NCI-H446 (cell line): ENCODE results near the gene FAM50B.

ENCODE experiments used
- DNase-seq, 2 experiments: peaks; one replicate each; lab custom pipeline; 2025; lab: John Stamatoyannopoulos, UW

The FAM50B gene

DNA sequence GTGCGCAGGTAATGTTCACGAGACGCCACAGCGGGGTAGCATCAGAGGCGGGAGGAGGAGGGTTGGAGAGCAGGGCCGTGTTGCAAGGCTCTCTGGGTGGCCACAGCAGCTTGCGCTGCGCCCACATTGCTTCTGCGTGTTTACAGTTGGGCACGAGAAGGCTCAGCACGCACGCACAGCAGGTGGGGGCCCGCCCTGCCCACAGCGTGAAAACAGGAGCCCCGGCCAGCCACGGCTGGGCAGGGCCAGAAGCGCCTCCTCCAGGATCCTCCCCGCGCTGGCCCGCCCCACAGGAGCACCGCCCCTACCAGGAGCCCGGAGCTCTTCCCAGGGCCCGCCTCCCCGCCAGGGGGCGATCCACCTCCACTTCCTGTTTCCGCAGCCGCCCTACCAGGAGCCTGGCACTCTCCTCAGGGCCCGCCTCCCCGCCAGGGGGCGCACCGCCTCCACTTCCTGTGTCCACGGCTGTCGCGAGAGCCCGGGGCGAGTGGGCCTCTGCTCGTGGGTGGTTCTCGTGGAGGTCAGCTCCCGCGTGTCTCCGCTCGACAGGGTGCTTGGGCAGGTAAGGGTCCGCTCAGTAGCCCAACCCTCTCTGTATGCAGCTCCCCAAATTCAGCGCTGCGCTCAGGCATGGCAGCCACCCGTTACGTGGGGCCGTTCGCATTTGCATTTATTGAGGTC, at the start of gene FAM50B:
TSS of gene FAM50B (plus strand) at position 449 of the 681 bp plus-strand sequence. CDS start 439 bp downstream, outside the sequence.
- DNase-seq = peak; percentile 76 to 88

DNA sequence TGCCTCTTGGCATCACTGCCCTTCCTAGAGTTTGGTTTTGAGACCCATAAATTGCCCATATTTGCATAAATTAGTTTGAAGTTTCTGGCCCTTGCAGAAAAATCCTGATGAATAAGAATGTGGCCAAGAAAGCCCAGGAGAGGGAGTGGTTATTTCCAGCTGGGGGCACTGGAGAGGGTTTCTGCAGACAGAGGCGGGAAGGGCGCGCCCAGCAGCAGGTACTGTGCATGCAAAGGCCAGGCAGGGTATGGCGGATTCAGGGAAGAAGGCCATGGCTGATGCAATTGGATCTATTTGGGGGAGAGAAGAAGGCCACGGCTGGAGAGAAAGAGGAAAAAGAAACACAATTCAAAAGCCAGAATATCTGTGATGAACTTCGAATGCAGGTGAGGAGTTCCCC, 49.5 kb upstream of the FAM50B start:
- DNase-seq = no peak

DNA sequence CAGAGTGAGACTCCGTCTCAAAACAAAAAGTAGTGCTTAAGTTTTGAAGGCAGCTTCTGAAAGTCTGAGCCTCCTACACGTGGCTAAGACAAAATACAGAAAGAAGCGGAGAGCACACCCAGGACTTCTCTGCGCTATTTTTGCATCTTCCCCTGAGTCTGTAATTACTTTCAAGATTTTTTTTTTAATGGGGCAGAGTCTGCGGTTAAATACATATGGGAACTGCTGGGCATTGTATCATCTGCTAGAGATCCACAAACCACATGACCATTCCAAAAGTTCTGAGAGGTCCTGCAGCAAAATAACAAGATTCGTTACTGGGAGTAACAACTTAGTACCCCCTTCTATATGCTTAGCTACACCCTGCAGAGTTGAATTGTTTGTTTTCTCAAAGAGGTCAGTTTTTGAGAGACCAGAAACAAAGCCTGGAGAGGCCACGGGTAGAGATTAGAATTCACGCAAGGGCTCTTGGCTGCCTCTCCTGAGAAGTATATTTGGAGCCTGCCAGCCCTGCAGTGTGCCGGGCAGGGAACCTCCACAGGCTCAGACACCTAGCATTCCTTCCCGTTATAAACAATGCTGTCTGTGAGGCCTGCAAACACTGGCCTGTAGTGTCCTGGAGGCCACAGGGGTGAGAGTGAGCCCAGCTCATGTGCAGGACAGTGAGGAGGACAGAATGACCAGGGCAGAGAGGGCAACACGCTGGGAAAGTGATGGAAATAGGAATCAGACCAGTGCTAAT, 48.2 kb upstream of the FAM50B start:
- DNase-seq = no peak

- no peak for DNase-seq
Measured at GRCh38 chr6:3801960-3802359, 47.2 kb upstream of the FAM50B start.

GRCh38 chr6:3803627-3804468, 45.3 kb upstream of the FAM50B start:
- no peak for DNase-seq

- DNase-seq = no peak
Measured at GRCh38 chr6:3804964-3805363, 44.2 kb upstream of the FAM50B start.

DNA sequence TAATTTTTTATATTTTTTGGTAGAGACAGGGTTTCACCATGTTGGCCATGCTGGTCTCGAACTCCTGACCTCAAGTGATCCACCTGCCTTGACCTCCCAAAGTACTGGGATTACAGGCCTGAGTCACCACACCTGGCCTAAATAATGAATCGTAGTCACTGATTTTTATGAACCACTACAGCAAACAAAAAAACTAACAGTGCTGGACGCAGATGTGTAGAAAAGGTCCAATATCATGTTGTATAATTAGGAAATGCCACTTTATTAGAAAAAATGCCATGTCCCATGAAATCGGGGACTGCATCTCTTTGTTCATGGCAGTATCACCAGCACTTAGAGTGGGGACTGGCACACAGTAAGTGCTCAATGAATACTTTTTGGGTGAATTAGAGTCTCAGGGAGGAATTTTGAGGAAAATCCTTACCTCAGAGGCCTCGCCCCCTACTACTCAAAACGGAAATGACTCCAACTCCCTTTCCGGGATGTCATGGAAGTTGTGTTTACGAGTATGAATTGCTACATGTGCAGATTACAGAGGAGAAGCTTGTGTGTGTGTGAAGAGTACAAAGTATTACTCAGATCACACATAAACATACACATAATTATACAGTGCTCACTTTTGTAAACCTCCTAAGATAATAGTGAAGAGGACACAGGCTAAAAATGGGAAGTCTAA, 43.6 kb upstream of the FAM50B start:
- DNase-seq = no peak

GRCh38 chr6:3806169-3806922, 42.8 kb upstream of the FAM50B start:
- DNase-seq = no peak

- DNase-seq = no peak
Measured at GRCh38 chr6:3808199-3808598, 41.0 kb upstream of the FAM50B start.

- DNase-seq = no peak
Measured at GRCh38 chr6:3808759-3809514, 40.2 kb upstream of the FAM50B start.

DNA sequence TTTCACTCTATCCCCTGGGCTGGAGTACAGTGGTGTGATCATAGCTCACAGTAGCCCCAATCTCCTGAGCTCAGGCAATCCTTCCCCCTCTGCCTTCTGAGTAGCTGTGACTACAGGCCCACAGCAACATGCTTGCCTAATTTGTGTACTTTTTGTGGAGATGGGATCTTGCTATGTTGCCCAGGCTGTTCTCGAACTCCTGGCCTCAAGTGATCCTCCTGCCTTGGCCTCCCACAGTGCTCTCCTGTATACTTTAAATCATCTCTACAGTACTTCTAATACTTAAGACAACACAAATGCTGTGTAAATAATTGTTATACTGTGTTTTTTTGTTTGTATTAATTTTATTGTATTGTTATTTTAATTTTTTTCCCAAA, 39.7 kb upstream of the FAM50B start:
- DNase-seq = no peak

DNA sequence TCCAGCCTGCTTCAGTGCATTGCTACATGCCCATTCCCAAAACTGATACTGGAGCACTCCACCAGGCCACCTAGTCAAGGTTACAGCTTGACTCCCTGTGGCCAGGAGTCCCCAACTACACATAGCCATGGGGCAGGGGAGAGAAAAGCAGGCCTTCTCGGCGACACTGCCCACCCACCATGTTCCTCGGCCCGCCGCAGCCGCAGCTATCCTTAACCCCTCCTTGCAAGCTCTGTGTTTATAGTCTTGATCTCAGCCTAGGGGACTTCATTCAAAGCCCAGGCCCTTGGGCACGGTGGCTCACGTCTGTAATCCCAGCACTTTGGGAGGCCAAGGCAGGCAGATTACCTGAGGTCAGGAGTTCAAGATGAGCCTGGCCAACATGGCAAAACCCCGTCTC, 39.2 kb upstream of the FAM50B start:
- DNase-seq = no peak

DNA sequence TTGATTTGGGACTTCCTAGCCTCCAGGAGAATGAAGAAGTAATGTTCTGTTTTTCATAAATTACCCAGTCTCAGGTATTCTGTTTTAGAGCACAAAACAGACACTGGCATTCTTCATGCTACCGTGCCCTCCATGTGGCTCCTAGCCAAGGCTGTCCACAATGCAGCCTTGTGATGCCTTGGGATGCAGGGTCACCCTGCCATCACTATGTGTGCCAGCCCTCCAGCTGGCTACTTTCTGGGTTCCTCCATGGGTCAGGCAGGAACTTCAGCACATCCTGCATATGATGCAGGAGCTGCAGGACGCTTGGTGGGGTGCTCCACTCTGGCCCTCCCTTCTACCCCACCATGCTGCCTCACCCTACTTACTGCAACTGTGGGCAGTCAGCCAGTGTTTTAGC, 38.0 kb upstream of the FAM50B start:
- DNase-seq = no peak

DNA sequence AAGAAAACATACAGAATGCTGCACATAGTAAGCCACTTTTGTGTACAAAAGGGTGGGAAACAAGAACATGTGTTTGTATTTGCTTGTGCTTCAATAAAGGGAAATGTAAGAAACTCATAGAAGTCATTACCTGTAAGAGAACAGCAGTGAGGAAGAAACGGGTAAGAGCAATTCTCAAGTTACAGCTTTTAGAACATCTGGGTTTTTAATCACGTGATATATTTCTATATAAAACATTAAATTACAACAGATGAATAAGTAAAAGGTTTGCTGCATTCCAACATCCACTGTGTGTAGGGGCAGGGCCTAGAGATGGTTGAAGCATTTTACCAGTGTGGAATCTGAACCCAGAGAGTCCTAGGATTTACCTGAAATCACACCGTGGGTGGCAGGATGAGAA, 36.6 kb upstream of the FAM50B start:
- DNase-seq = no peak

DNA sequence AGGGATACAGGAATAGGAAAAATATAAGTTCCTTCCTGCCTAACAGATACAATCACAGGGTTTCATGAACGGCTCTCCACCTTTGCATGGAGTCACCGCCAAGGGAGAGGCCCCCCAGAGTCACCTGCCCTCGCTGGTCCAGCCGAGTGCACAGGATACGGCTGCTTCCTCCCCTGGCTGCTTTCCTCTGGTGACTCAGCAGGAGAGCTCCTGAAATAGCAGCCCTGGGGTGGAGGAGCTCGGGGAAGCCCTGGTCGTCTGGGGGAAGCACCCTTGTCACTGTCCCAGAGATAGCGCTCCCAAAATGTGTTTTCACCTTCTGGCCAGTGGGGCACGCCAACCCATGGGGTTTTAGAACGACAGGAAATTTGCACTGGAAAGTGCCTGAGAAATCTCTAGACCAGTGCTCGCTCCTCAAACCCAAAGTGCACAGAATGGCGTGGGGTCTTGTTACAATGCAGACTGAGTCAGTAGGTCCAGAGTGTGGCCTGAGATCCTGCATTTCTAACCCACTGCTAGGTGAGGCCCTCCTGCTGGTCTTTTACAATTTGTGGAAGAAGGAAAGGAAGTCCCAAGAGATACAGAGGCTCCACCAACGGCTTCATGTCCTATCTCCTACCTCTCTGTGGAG, 35.9 kb upstream of the FAM50B start:
- no peak for DNase-seq

GRCh38 chr6:3813918-3814317, 35.3 kb upstream of the FAM50B start:
- DNase-seq = no peak

DNA sequence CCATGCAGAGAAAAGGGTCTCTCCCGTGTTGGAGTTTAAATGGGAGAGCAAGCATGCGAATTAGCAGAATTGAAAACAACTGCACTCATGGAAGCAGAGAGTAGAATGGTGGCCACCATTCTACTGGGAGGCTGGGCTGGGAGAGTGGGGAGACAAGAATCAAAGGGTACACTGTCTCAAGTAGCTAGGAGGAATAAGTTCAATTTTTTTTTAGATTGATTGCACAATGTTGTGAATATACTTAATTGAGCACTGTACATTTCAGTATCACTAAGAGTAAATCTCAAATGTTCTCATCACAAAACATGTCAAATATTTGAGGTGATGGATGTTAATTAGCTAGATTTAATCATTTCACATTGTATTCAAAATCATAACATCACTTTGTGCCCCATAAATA, 34.6 kb upstream of the FAM50B start:
- no peak for DNase-seq

DNA sequence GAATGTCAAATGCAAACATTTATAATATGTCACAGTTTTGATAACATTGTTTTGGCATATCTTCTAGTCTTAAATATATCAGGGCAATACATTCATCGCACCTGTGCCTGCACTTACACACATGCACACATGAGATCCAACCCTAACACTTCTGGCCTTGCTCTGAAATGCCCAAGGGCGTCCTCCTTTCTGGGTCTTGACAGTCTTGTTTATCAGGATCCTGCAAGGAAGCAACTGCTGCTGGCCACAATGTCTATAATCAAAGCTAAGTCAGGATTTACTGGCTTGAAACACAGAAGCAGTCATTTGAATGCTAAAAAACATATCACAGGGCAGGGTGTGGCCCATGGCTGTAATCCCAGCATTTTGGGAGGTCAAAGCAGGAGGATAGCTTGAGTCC, 32.9 kb upstream of the FAM50B start:
- no peak for DNase-seq

DNA sequence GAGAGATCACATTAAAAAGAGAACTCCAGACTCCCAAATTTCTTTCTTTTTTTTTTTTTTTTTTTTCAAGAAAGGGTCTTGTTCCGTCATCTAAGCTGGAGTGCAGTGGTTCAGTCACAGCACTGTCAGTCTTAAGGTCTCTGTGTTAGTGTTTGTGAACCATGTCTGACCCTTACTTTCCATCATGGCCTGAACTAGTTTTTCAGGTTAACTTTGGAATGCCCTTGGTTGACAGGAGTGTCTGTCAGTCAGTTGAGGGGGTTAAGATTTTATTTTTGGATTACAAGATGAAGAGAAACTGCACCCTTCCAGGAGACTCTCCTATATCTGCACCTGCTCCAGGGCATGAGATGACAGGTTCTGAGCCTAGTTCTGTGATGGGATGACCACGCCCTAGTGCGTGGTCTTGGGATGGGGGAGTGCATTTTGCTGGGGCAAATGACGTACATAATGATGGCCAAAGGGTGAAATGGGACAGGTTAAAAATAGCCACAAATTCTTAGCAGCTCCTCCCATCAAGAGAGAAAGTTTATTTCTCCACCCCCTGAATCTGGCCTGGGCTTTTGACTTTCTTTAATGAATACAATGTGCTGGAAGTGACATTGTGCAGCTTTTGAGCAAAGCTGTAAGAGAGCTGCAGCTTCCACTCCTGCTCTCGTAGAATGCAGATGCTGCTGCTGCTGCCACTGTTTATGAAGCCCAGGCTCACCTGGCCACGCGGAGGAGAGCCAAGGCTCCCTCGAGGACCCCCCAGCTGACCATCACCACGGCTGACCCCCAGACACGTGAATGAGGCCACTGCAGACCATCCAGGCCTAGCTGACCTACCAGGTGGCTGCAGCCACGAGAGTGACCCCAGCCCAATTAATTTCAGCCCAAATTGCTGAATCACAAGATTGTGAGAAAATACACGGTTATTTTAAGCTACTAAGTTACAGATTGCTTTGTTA, 29.7 kb upstream of the FAM50B start:
- no peak for DNase-seq
